Heart left ventricle (tissue), 13 donors: Measurements from ENCODE around the gene STAT3.

Experiments used
- POLR2A ChIP-seq, 2 donors: fragments of 450-650 bp; IDR thresholded peaks; one replicate each; pipeline ENCODE4 v1.6.1; 2017; ENCODE audit warnings: antibody characterized with exemption in 2 of 2, mild to moderate bottlenecking in 2 of 2, moderate library complexity in 2 of 2
- TF ChIP-seq, protein P1 (sequence below), 12 donors: fragments of 200-600 bp; sonication (generic) in 4 of 12; IDR thresholded peaks; one replicate each; pipeline versions ENCODE4 v1.5.0 to v1.8.0; 2018 to 2022; ENCODE audit warnings: antibody characterized with exemption in 12 of 12, mild to moderate bottlenecking in 5 of 12
- donor health status: ischemic (EF 13 %, LVEDD 7.1; RV severe dilation, severe dysfunction).
- donor health status: DM: no; HTN: yes; CAD: no.
- donor health status: DM: no; HTN: no; CAD: no.
- donor health status: ischemic (EF 25% LVEDD 6.9; RV normal size, moderate dysfunction).
- donor health status: ischemic (EF 25% LVEDD 5.7; RV mildly dilated, moderate dysfunction).
- donor health status: ischemic (EF 35%, LVEDD 5.7; RV mildly dilated, moderate dysfunction).
- donor health status: nonischemic (EF 11% LVEDD 7.7; RV severe dilation, severe dysfunction).
- donor health status: DM: yes; HTN: yes; CAD: no.
- donor health status: PGD.
- donor health status: ischemic (EF 29% LVEDD 5.4; RV normal size, mild dysfunction).
- donor health status: nonischemic (EF 23%, LVEDD 6.1; RV moderate dilation, normal function).

DNA sequence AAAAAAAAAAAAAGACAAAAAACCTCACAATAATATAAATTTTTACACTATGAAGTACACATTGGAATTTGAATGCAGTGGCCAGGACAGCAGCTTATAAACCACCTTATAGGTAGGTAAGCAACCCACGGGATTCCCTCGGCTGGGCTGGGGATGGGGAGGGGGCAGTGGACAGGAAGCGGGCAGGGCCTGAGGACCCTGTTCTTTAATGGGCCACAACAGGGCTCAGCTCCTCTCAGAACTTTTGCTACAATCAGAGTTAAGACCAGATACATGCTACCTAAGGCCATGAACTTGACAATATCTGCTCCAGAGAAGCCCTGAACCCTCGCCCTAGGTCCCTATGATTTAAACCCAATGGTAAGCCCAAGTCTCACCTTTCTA lies 74.9 kb downstream of the STAT3 start:
- TF ChIP-seq, protein P1, sequence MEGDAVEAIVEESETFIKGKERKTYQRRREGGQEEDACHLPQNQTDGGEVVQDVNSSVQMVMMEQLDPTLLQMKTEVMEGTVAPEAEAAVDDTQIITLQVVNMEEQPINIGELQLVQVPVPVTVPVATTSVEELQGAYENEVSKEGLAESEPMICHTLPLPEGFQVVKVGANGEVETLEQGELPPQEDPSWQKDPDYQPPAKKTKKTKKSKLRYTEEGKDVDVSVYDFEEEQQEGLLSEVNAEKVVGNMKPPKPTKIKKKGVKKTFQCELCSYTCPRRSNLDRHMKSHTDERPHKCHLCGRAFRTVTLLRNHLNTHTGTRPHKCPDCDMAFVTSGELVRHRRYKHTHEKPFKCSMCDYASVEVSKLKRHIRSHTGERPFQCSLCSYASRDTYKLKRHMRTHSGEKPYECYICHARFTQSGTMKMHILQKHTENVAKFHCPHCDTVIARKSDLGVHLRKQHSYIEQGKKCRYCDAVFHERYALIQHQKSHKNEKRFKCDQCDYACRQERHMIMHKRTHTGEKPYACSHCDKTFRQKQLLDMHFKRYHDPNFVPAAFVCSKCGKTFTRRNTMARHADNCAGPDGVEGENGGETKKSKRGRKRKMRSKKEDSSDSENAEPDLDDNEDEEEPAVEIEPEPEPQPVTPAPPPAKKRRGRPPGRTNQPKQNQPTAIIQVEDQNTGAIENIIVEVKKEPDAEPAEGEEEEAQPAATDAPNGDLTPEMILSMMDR (IDR thresholded peaks at IDR 0.05) = no peak
- TF ChIP-seq POLR2A (IDR thresholded peaks at IDR 0.05) = no peak
